Measurements from ENCODE around the gene PIK3R1.

The PIK3R1 gene

GRCh38 chr5:68274847-68275651 lies 59.5 kb downstream of the PIK3R1 start:
- TF ChIP-seq, protein P1, sequence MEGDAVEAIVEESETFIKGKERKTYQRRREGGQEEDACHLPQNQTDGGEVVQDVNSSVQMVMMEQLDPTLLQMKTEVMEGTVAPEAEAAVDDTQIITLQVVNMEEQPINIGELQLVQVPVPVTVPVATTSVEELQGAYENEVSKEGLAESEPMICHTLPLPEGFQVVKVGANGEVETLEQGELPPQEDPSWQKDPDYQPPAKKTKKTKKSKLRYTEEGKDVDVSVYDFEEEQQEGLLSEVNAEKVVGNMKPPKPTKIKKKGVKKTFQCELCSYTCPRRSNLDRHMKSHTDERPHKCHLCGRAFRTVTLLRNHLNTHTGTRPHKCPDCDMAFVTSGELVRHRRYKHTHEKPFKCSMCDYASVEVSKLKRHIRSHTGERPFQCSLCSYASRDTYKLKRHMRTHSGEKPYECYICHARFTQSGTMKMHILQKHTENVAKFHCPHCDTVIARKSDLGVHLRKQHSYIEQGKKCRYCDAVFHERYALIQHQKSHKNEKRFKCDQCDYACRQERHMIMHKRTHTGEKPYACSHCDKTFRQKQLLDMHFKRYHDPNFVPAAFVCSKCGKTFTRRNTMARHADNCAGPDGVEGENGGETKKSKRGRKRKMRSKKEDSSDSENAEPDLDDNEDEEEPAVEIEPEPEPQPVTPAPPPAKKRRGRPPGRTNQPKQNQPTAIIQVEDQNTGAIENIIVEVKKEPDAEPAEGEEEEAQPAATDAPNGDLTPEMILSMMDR (IDR thresholded peaks at IDR 0.05; ENCODE audit: extremely low read depth, insufficient read depth, missing control alignments) = no peak
- no peak for DNase-seq (ENCODE audit: low spot score)
- in situ Hi-C loops (cut with MboI; ENCODE audit: low pct_unique_long_range_greater_than_20kb, low sequenced_read_pairs, unreplicated experiment) = loop anchor here (25.0 kb wide), 3 partner anchors 437 to 1288 kb away; no protein-coding TSS in a partner anchor

DNA sequence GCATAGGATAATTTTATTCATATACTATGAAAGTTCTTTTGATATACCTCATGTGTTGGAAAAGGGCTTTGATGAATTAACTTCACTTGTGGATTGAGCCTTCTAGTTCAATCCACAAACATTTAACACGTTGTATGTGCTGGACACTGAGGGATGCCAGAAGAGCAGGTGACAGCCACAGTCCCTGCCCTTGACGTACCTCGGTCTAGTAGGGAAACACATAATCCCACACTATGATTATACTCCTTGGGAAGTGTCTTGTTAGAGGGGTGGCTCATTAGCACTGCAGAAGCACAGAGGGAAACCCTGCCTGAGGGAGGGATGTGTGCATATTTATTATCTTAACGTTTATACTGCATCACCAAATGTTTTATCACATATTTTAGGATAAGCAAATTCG lies 61.2 kb downstream of the PIK3R1 start:
- TF ChIP-seq, protein P1 (IDR thresholded peaks at IDR 0.05; ENCODE audit: extremely low read depth, insufficient read depth, missing control alignments) = no peak
- in situ Hi-C loops (cut with MboI; ENCODE audit: low pct_unique_long_range_greater_than_20kb, low sequenced_read_pairs, unreplicated experiment) = loop anchor here (25.0 kb wide), 1 partner anchor 436 kb away; no protein-coding TSS in a partner anchor
- DNase-seq (ENCODE audit: low spot score) = no peak

DNA sequence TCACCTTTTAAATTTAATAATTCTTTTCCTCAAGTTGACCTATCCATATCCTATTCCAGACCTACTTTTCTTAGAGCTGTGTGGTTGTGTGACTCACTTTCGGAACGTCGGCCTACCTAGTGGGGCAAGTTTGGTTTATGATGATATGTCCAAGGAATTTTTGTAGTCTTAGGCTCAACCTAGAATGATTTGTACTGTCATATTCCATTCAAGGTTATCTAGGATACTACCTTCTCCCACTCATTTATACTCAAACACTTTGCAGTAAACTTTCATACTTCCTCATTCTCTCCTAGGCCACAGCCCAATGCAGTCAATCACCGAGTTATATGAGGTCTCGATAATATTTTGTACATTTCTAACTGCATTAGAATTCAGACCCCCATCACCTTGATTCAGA lies 61.9 kb downstream of the PIK3R1 start:
- no peak for DNase-seq (ENCODE audit: low spot score)
- TF ChIP-seq, protein P1 (IDR thresholded peaks at IDR 0.05; ENCODE audit: extremely low read depth, insufficient read depth, missing control alignments) = no peak
- in situ Hi-C loops (cut with MboI; ENCODE audit: low pct_unique_long_range_greater_than_20kb, low sequenced_read_pairs, unreplicated experiment) = loop anchor here (25.0 kb wide), 1 partner anchor 435 kb away; no protein-coding TSS in a partner anchor

DNA sequence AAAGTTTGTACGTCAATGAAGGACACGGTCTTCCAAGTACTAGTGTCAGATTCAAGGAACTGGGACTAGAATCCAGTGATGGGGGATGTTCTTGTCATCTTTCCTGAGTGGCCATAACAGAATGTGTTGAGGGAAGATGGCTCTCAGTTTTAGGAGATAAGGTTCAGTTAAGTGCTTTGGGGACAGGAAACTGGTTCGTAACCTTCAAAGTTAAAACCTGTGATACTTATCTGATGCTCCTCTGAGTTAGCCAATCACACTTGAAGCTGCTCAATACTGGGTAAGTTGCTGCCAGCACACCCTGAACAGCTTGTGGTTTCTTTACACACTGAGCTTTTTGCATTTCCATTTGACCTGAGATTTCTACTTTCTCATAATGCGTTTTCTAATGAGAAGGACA lies 64.4 kb downstream of the PIK3R1 start:
- TF ChIP-seq, protein P1 (IDR thresholded peaks at IDR 0.05; ENCODE audit: extremely low read depth, insufficient read depth, missing control alignments) = no peak
- no peak for DNase-seq (ENCODE audit: low spot score)

GRCh38 chr5:68282001-68282400 lies 66.4 kb downstream of the PIK3R1 start:
- in situ Hi-C loops (cut with MboI; ENCODE audit: low pct_unique_long_range_greater_than_20kb, low sequenced_read_pairs, unreplicated experiment) = loop anchor here (10.0 to 25.0 kb wide), 2 partner anchors 363 to 430 kb away; no protein-coding TSS in a partner anchor
- TF ChIP-seq, protein P1 (IDR thresholded peaks at IDR 0.05; ENCODE audit: extremely low read depth, insufficient read depth, missing control alignments) = no peak
- no peak for DNase-seq (ENCODE audit: low spot score)

More for the DNA sequence above, 64.4 kb downstream of the PIK3R1 start:
- in situ Hi-C loops (cut with MboI; ENCODE audit: low pct_unique_long_range_greater_than_20kb, low sequenced_read_pairs, unreplicated experiment) = loop anchor here (10.0 to 25.0 kb wide), 2 partner anchors 365 to 432 kb away; no protein-coding TSS in a partner anchor

DNA sequence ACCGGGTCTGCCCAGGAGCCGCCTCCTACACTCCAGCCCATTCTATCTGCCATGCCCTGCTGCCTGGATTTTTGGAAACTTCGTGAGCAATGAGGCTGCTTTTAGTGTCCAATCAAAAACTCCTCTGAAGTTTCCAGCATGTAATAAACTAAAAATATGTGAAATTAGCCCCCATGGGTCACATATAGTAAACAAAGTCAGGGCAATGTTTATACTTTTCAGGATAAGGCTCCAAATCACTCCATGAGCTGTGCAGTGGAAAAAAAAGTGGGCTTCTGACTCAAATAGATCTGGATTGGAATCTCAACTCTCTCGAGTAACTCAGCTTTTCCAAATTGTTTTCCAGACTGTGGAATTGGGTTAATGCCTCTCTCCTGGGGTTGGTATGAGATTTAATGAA lies 68.2 kb downstream of the PIK3R1 start:
- TF ChIP-seq, protein P1 (IDR thresholded peaks at IDR 0.05; ENCODE audit: extremely low read depth, insufficient read depth, missing control alignments) = no peak
- DNase-seq (ENCODE audit: low spot score) = no peak
- in situ Hi-C loops (cut with MboI; ENCODE audit: low pct_unique_long_range_greater_than_20kb, low sequenced_read_pairs, unreplicated experiment) = loop anchor here (10.0 to 25.0 kb wide), 2 partner anchors 361 to 429 kb away; no protein-coding TSS in a partner anchor
